Upper lobe of left lung (tissue), 4 donors: Measurements from ENCODE around the gene GPR12.

Experiments
- POLR2A ChIP-seq, 4 donors: fragments of 450-650 bp; IDR thresholded peaks; one replicate each; pipeline ENCODE4 v1.5.1; 2016 to 2017; ENCODE audit warnings: antibody characterized with exemption in 4 of 4, mild to moderate bottlenecking in 2 of 4
- POLR2AphosphoS5 ChIP-seq, 2 donors: sonication (generic); formaldehyde crosslinking; IDR thresholded peaks; one replicate each; pipeline ENCODE4 v1.5.1; 2017; ENCODE audit warnings: antibody characterized with exemption in 2 of 2
- TF ChIP-seq, protein P1 (sequence below), 6 experiments: fragments of 450-650 bp in 4 of 6; fragments of 200-600 bp in 2 of 6; sonication (generic) in 2 of 6; IDR thresholded peaks; one replicate each; pipeline ENCODE4 v1.5.1; 2016 to 2019; ENCODE audit warnings: antibody characterized with exemption in 6 of 6

DNA sequence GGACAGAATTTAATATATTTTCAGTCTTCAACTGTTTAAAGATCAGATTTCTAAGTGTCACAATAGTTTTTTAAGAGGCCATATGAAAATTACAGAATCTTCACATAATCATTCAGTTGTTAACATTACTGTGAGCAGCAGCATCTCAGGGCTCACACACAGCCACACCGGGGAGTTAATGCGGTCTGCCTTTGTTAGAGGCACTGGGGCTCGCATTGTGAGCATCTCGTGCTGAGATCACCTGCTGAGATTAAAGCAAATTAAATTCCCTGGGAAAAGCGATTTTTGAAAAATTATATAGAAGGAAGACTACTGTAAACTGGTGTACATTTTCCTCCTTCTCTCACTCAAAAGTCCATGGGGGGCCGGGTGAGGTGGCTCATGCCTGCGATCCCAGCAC is 16.6 kb downstream of the GPR12 start:
- TF ChIP-seq POLR2A (IDR thresholded peaks at IDR 0.05) (no peak), POLR2AphosphoS5 (IDR thresholded peaks at IDR 0.05) (no peak)
- TF ChIP-seq, protein P1, sequence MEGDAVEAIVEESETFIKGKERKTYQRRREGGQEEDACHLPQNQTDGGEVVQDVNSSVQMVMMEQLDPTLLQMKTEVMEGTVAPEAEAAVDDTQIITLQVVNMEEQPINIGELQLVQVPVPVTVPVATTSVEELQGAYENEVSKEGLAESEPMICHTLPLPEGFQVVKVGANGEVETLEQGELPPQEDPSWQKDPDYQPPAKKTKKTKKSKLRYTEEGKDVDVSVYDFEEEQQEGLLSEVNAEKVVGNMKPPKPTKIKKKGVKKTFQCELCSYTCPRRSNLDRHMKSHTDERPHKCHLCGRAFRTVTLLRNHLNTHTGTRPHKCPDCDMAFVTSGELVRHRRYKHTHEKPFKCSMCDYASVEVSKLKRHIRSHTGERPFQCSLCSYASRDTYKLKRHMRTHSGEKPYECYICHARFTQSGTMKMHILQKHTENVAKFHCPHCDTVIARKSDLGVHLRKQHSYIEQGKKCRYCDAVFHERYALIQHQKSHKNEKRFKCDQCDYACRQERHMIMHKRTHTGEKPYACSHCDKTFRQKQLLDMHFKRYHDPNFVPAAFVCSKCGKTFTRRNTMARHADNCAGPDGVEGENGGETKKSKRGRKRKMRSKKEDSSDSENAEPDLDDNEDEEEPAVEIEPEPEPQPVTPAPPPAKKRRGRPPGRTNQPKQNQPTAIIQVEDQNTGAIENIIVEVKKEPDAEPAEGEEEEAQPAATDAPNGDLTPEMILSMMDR (IDR thresholded peaks at IDR 0.05) = no peak
